Muscle layer of duodenum (tissue), 2 donors: ENCODE measurements around the gene DMAC1.

Experiments
- H3K27ac ChIP-seq: one replicate; pipeline ENCODE4 v1.7.0; 2013; ENCODE audit warnings: mild to moderate bottlenecking, low read length
- H3K27me3 ChIP-seq: one replicate; pipeline ENCODE4 v1.7.0; 2013; ENCODE audit warnings: low read depth, mild to moderate bottlenecking, control low read depth, low read length
- H3K36me3 ChIP-seq, 2 donors: one replicate each; pipeline ENCODE4 v1.7.0; 2013; ENCODE audit warnings: low read length in 2 of 2, control low read depth in 1 of 2, mild to moderate bottlenecking in 1 of 2; ENCODE audit not compliant: insufficient read depth in 2 of 2, control insufficient read depth in 1 of 2
- H3K4me1 ChIP-seq, 2 donors: one replicate each; pipeline ENCODE4 v1.7.0; 2013; ENCODE audit warnings: low read length in 2 of 2, mild to moderate bottlenecking in 2 of 2, control low read depth in 1 of 2, moderate library complexity in 1 of 2; ENCODE audit not compliant: insufficient read depth in 2 of 2, control insufficient read depth in 1 of 2
- H3K4me3 ChIP-seq, 2 donors: one replicate each; pipeline ENCODE4 v1.7.0; 2013; ENCODE audit warnings: low read length in 2 of 2, low read depth in 1 of 2, mild to moderate bottlenecking in 1 of 2
- H3K9me3 ChIP-seq, 2 donors: one replicate each; pipeline ENCODE4 v1.7.0; 2013; ENCODE audit warnings: low read length in 2 of 2, control low read depth in 1 of 2, mild to moderate bottlenecking in 1 of 2; ENCODE audit not compliant: control insufficient read depth in 1 of 2
- donor health status: healthy.

DMAC1 gene

GRCh38 chr9:7799234-7799943 is at the start of gene DMAC1:
Gene DMAC1 (minus strand): TSS chr9:7799778. CDS start chr9:7799734, 44 bp downstream.
- no peaks in the 10 kb centered on the region for H3K9me3 ChIP-seq
- peaks cover 14 to 28% of the 10 kb centered on the region in 2 donors for H3K36me3 ChIP-seq
- H3K4me3 ChIP-seq, result peak within 1 kb of the TSS; percentile 71 to 90
- H3K4me1 ChIP-seq, result peaks cover 3 to 9% of the 10 kb centered on the region in 2 donors
- H3K27ac ChIP-seq, result peak within 1 kb of the TSS; percentile 79
- no peaks in the 10 kb centered on the region for H3K27me3 ChIP-seq

GRCh38 chr9:7849362-7849761 is 49.8 kb upstream of the DMAC1 start:
- Histone ChIP-seq H3K4me1 (no peaks in the 10 kb centered on the region), H3K4me3 (no peak overlapping the region), H3K36me3 (no peaks in the 10 kb centered on the region), H3K27ac (no peak overlapping the region), H3K27me3 (no peaks in the 10 kb centered on the region), H3K9me3 (no peaks in the 10 kb centered on the region)

GRCh38 chr9:7848498-7848897 is 48.9 kb upstream of the DMAC1 start:
- H3K9me3 ChIP-seq, result no peaks in the 10 kb centered on the region
- no peaks in the 10 kb centered on the region for H3K4me1 ChIP-seq
- no peaks in the 10 kb centered on the region for H3K27me3 ChIP-seq
- H3K27ac ChIP-seq, result no peak overlapping the region
- no peak overlapping the region for H3K4me3 ChIP-seq
- H3K36me3 ChIP-seq, result no peaks in the 10 kb centered on the region

- Histone ChIP-seq H3K36me3 (no peaks in the 10 kb centered on the region), H3K27ac (no peak overlapping the region), H3K4me1 (no peaks in the 10 kb centered on the region), H3K4me3 (no peak overlapping the region), H3K27me3 (no peaks in the 10 kb centered on the region), H3K9me3 (no peaks in the 10 kb centered on the region)
These were observed 44.7 kb upstream of the DMAC1 start for GRCh38 chr9:7844242-7844641.

- Histone ChIP-seq H3K27ac (no peak overlapping the region), H3K4me1 (no peaks in the 10 kb centered on the region), H3K36me3 (no peaks in the 10 kb centered on the region), H3K27me3 (no peaks in the 10 kb centered on the region), H3K9me3 (no peaks in the 10 kb centered on the region), H3K4me3 (no peak overlapping the region)
These were observed 42.3 kb upstream of the DMAC1 start for GRCh38 chr9:7841831-7842230.

GRCh38 chr9:7834531-7834930 is 35.0 kb upstream of the DMAC1 start:
- Histone ChIP-seq H3K27ac (no peak overlapping the region), H3K9me3 (no peaks in the 10 kb centered on the region), H3K36me3 (no peaks in the 10 kb centered on the region), H3K4me1 (no peaks in the 10 kb centered on the region), H3K4me3 (no peak overlapping the region), H3K27me3 (no peaks in the 10 kb centered on the region)

- no peak overlapping the region for H3K27ac ChIP-seq
- H3K4me3 ChIP-seq, result no peak overlapping the region
- no peaks in the 10 kb centered on the region for H3K36me3 ChIP-seq
These were observed 28.8 kb upstream of the DMAC1 start for GRCh38 chr9:7828334-7828733.

GRCh38 chr9:7827792-7828191 is 28.2 kb upstream of the DMAC1 start:
- H3K4me1 ChIP-seq, result no peaks in the 10 kb centered on the region
- H3K4me3 ChIP-seq, result no peak overlapping the region
- no peaks in the 10 kb centered on the region for H3K27me3 ChIP-seq
- H3K36me3 ChIP-seq, result no peaks in the 10 kb centered on the region
- no peak overlapping the region for H3K27ac ChIP-seq
- H3K9me3 ChIP-seq, result no peaks in the 10 kb centered on the region

More at GRCh38 chr9:7828334-7828733, 28.8 kb upstream of the DMAC1 start:
- Histone ChIP-seq H3K27me3 (no peaks in the 10 kb centered on the region), H3K4me1 (no peaks in the 10 kb centered on the region), H3K9me3 (no peaks in the 10 kb centered on the region)

- no peak overlapping the region for H3K27ac ChIP-seq
- H3K9me3 ChIP-seq, result no peaks in the 10 kb centered on the region
- H3K27me3 ChIP-seq, result no peaks in the 10 kb centered on the region
- H3K4me3 ChIP-seq, result no peak overlapping the region
- H3K36me3 ChIP-seq, result no peaks in the 10 kb centered on the region
- no peaks in the 10 kb centered on the region for H3K4me1 ChIP-seq
These were observed 27.5 kb upstream of the DMAC1 start for GRCh38 chr9:7827056-7827455.

GRCh38 chr9:7823651-7824050 is 24.1 kb upstream of the DMAC1 start:
- Histone ChIP-seq H3K27me3 (no peaks in the 10 kb centered on the region), H3K27ac (no peak overlapping the region)

GRCh38 chr9:7819984-7820383 is 20.4 kb upstream of the DMAC1 start:
- Histone ChIP-seq H3K4me3 (no peak overlapping the region), H3K36me3 (no peaks in the 10 kb centered on the region), H3K9me3 (no peaks in the 10 kb centered on the region), H3K27me3 (no peaks in the 10 kb centered on the region), H3K27ac (no peak overlapping the region), H3K4me1 (no peaks in the 10 kb centered on the region)

More at GRCh38 chr9:7823651-7824050, 24.1 kb upstream of the DMAC1 start:
- Histone ChIP-seq H3K9me3 (no peaks in the 10 kb centered on the region), H3K36me3 (no peaks in the 10 kb centered on the region), H3K4me1 (no peaks in the 10 kb centered on the region), H3K4me3 (no peak overlapping the region)

- H3K36me3 ChIP-seq, result no peaks in the 10 kb centered on the region
These were observed 16.4 kb upstream of the DMAC1 start for GRCh38 chr9:7816021-7816420.

More at GRCh38 chr9:7816021-7816420, 16.4 kb upstream of the DMAC1 start:
- no peaks in the 10 kb centered on the region for H3K4me1 ChIP-seq
- H3K27me3 ChIP-seq, result no peaks in the 10 kb centered on the region
- H3K4me3 ChIP-seq, result no peak overlapping the region
- H3K27ac ChIP-seq, result no peak overlapping the region
- H3K9me3 ChIP-seq, result no peaks in the 10 kb centered on the region
